ENCODE data around the gene OR2T27.
"Not testable (repeated sequence)": the region's sequence is repeated elsewhere in the genome, so short reads cannot be mapped to it uniquely, and the experiment has no call there.

GRCh38 chr1:248640906-248641305 lies 14.4 kb downstream of the OR2T27 start:
- TF ChIP-seq, protein P1, sequence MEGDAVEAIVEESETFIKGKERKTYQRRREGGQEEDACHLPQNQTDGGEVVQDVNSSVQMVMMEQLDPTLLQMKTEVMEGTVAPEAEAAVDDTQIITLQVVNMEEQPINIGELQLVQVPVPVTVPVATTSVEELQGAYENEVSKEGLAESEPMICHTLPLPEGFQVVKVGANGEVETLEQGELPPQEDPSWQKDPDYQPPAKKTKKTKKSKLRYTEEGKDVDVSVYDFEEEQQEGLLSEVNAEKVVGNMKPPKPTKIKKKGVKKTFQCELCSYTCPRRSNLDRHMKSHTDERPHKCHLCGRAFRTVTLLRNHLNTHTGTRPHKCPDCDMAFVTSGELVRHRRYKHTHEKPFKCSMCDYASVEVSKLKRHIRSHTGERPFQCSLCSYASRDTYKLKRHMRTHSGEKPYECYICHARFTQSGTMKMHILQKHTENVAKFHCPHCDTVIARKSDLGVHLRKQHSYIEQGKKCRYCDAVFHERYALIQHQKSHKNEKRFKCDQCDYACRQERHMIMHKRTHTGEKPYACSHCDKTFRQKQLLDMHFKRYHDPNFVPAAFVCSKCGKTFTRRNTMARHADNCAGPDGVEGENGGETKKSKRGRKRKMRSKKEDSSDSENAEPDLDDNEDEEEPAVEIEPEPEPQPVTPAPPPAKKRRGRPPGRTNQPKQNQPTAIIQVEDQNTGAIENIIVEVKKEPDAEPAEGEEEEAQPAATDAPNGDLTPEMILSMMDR (IDR thresholded peaks at IDR 0.05): not testable (repeated sequence)
- not testable (repeated sequence) for TF ChIP-seq POLR2A (IDR thresholded peaks at IDR 0.05)

Data from breast epithelium (tissue), 3 donors.